NCI-H1105 treated with DMSO at 0.1 percent for 48 hours (cell line): Measurements from ENCODE around the gene SLC26A9.
A peak's percentile ranks its signal among the peaks of the same experiment; 100 is the strongest.

ENCODE experiments used
- DNase-seq: peaks from one replicate; lab custom pipeline; 2025; lab: John Stamatoyannopoulos, UW

SLC26A9 gene

DNA sequence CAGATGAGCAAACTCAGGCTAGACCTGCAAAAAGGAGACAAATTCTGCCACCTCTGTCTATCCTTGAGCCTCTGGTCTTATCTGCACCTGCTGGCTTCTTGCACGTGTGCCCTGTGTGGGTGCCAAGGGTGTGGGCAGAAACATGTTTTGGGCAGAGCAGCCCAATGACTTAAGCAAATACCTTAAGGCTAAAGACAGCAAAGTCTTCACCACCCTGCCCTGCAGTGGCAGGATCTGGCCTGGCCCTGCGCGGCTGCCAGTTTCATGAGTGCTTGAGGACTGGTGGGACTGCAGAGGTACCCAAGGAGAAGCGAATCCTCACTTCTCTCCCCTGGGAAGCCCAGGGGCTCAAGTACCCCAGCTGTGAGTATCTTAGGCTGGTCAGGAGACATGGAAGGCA is 3.8 kb upstream of the SLC26A9 start:
- no peak for DNase-seq

DNA sequence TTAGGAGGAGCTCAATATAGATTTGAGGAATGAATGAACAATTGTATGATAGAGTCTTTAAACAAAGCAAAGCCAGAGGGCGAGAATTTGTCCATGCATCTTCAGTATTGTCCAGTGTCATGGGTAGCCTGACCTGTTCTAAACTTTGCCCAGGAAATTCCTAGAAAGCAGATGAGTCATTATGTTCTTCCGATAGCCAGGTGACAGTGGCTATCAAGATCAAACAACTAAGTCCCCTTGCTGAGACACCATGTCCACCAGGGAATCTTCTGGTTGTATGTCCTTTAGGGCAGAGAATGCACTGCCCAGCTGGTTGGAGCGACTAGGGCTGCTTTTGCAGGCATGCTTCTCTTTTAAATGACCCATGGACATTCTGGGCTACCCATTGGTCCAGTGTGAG is 1.8 kb upstream of the SLC26A9 start:
- no peak for DNase-seq

DNA sequence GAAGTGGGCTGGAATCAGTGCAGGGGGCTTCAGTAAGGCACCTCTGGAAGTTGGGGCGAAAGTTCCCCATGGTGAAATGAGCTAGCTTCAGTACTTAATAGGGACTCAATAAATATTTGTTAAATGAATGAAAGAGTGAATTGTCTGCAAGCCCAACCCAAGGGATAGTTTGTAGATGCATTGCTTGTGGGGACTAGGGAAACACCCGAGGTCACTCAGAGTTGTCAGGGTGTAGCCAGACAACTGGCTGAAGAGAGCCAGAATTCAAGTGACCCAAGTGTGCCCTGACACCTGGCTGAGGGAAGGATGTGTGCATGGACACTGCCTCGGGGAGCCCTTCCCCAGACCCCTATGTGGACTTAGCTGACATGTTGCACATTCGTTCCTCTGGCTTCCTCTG is 1.3 kb upstream of the SLC26A9 start:
- no peak for DNase-seq

DNA sequence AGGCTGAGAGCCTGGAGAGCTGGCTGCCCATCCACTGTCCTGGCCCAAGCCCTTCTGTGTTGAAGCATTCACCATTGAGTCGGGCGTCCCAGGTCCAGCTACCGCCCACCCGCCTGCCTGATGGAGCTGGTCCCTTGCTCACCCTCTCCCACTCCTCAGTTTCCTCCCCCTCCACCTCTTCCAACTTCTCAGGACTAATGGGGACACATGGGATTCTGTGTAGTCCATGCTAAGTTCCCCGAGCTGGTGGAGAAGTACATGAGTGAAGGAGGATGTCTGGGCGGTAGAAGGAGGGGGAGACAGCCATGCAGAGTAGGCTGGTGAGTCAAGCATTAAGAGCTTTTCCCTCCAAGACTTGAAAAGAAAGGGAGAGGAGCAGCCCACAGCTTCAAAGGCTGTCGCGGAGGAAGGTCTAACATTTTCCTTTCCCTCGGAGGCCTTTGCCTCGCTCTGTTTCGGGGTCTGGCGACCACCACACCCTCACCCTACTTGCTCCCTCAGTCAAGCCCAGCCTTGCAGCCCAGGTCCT is 561 bp downstream of the SLC26A9 start:
- DNase-seq, result no peak

DNA sequence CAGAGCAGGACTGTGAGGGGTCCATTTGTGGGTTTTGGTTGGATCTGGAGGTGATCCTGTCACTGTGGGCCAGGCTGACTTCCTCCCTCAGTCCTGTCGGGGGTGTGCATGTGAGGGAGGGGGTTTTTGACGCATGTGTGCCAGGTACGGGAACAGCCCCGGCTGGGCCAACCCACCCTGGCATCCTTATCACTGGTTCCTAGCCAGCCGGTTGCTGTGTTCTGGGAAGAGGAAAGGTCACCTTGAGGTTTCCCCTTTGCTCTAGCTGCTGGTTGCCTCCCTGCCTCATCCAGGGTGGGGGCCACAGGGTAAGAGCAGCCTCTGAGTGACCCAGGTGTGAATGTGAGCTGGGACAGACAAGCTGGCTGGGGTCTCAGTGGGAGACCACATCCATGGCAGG is 2.5 kb downstream of the SLC26A9 start:
- no peak for DNase-seq

DNA sequence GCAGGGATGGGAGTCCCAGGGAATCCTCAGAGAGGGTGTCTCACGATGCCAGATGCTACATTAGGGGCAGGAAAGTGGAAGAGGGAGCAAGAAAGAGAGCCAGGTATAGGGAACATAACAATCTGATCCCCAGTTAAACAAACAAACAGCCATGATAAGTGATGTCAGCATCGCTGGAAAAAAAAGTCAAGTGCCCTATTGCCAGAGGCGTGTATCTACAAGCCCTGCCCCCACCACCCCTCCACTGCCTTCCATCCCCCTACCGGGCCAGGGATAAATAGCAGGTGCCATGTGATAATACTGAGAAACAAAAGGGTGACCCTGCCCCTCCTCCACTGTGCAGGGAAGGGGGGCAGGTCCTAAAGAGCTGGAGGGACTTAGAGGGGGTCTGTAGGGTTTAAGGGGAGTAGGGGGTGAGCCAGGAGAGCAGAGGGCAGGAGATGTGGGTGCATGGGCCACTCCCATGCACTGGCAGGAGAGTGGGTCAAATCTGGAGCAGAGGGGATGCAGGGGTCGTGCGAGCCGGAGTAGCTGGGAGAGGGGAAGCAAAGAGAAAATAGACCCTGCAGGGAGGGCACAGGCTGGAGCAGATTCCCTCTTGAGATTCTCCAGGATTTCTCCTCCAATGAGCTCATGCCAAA is 3.4 kb downstream of the SLC26A9 start:
- peak; percentile 93 for DNase-seq

DNA sequence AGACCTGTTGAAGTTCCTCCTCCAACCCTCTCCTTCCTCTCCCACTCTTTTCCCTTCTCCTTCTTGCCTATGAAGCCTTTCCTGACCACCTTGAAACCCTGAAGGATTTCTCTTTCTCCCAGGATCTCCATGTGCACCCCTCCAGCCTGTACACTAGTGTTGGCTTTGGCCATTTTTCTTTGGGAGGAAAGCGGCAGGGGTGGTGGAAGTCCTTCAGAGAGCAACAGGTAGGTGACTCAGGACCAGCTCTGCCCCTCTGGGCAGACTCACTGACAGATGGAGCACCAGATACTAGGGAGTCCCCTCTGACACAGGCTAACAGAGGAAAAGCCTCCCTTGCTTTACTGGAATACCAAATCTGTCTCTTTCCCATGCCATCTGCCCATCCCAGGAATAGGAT is 4.6 kb downstream of the SLC26A9 start:
- no peak for DNase-seq

DNA sequence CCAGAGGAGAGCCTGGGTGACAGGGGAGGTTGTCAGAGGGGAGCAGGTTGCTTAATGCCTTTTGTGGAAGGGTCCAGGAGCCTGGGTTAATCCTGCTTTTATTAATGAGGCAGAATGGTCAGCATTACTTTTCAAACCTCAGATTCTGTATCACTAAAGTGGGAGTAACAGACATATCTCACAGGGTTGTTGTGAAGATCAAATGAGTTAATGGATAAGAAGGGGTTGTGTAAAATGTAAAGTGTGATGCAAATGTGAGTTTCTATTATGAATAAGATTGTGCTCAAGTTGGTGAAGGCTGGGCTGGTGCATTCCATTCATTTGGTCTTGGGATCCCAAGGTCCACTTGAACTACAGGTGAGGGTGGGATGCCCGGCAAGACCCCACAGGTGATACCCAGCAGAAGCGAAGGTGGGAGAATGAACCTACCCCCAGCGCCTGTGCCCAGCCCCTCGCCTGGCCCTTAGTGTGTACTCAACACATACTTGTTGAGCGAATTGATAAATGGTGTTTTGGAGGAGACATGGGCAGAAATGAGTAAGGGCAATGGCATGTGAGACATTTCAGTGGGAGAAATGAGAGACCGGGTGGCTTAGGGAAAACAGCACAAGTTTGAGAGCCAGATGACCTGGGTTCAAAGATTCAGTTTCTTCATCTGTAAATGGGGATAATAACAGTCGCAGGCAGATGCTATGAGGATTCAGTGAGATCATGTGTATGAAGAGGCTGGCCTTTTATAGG is 6.2 kb downstream of the SLC26A9 start:
- DNase-seq, result no peak

DNA sequence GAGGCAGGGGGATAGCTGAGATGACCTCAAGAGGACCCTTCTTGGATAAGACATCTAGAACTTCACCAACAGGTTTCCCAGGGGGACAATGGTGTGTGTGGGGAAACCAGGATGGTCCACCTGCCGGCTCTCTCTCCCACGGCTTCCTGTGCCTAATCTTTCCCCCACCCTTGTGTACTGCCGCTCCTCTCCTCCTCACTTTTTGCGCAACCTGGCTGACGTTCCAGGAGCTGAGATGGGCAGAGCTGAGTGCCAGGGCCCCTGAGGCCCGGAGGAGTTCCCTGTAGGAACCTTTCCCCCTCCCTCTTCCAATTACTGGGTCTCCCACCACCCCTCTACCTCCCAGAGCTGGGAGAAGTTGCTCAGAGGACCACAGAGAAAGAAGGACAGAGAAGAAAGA is 6.9 kb downstream of the SLC26A9 start:
- no peak for DNase-seq

DNA sequence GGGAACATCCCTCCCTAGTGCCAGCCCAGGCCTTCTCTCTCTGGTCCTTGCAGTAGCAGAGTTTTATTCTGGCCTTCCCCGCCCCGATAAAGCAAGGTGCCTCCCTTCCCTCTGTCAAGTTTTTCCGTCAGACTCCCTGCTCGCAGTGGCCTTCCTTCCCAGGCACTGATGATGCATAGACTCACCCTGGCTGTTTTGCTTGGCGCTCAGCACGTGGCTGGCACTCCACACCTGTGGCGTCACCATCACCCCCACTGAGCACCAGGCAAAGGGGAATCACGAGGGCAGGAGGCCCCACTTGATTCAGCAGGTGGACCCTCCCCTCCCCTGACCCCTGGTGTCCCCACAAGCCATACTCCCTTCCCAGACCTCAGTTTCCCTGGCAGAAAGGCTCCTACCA is 7.4 kb downstream of the SLC26A9 start:
- DNase-seq, result no peak

DNA sequence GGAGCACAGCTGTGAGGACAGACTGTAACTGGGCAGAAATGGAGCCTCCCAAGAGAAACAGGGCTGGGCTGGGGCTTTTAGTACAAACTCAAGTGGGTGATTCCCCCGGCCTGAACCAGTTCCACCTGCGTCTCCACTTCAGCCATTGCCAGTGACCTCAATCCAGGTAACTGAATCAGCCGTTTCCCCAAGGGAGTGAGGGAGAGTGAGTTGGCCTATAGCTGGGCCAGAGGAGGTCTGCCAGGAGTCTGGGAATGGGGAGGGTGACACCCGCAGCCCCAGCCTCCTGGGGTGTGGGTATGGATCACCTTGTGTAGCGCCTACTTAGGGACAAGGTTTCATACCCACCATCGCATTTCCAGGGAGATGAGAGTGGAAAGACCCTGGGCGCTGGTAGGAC is 8.5 kb downstream of the SLC26A9 start:
- DNase-seq, result no peak

DNA sequence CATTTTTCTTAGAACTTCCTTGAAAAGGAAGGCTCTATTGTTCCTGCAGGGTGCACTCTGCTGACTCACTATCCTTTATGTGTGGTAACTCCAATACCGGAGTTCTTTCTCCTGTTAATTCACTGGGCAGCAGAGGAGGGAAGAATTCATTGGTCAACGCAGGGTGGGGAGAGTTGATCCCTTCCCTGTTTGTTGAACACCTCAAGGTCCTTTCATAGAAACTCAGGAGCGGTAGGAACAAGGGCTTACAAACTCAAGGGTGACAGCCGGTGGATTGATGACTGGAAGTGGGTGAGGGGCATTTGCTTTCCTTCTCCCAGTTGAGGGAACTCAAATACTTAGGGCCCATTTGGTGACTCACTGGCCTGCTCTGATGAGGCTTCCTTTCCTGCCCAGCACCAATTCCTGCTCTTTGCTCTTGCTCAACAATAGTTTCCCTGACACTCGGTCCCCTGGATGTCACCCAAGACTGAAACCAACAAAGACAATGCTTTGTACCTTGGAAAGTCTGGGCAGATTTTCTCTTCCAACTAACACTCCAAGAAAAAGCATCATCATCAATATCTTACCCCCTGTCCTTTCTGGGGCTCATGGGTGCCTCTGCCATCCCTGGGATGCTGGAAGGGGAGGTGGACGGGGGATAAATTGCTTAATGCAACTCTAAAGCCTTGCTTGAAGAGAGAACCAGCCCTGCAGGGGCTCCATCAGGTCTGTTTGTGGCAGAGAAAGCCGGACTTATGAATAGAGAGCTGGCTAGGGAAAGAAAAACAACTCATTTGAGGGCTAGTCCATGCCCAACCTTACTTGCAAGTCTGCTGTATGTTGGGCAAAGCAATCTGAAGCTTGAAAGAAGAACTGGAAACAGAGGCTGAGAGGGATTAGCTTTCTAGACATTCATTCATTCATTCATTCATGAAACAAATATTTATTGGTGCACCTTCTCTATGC is 9.3 kb downstream of the SLC26A9 start:
- DNase-seq, result no peak

DNA sequence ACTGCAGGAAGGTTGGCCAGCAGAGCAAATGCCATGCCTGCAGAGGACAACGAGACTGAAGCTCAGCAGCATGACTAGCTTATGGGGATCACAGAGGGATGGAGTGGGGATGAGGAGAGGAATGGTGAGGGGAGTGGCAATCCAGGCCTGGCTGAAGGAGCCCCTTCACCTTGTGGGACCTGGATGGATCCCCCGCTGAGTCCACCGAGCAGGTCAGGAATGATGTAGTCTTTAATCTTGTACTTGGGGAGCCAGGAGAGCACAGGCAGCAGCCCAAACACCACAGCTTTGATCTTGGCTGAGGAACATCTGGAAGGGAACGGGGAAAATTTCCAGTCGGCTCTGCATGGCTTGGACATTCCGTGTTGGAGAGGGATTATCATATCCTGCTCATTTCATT is 10.5 kb downstream of the SLC26A9 start:
- no peak for DNase-seq

DNA sequence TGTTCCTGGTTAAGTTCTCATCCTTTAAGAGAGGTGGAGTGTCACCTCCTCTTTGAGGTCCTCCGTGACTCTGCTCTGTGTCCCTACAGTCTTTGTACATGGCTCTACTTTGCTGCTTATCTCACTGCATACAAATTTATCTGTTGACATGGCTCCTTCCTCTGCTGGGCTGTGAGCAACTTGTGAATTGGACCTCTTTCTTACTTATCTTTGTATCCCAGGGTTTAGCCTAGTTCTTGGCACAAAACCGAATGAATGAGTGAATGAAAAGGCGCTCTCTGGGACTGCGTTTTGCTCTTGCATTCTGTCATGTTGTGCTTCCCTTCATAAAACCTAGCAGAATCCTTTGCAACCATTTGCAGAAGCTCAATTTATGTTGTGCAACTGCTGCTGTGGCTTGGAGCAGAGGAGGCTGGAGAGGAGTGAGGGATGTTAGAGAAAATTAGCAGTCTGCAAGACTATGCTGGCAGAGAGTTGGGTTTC is 12.4 kb downstream of the SLC26A9 start:
- DNase-seq, result no peak

DNA sequence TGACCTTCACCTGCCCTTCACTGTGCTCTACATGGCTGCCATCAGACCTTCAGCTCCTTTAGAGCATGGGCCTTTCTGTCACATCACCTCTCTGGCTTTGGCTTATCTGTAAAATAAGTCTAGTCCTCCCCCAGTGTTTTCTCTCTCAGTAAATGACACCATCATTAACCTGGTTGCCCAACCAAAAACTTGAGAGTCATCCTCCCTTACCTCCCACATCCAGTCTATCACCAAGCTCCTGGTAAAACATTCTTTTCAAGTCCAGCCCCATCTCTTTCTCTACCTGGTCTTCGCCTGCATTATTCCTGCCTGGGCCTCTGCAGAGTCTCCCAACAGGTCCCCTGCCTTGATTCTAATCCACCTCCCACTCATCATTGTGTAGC is 13.1 kb downstream of the SLC26A9 start:
- DNase-seq, result no peak

DNA sequence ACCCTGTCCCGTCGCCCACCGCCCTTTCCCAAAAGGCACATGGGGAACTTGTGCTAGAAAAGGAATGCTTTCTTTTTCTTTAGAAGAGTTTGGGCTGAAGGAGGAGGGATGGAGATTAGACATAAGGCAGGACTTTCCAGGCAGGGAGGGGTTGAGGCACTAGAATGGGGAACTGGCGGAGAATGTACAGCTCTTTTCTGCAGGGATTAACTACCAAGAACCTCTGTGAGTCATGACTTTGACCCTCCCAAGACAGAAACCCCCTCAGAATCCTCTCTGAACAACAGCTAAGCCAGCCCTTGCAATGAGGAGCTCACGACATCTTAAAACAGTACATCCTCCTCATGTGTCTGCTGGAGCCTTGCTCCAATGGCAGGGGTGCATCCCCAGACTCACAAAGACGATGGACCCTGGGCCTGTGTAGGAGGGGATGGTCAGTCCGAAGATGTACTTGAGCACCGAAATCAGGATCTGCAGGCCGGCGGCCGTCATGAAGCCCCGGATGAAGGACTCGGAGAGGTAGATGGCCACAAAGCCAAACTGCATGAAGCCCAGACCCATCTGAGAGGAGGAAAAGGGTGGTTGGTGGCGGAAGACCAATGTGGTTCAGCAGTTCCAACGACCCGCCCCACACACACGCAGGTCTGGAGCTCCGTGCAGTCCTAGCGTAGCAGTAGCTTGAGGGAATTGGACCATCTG is 13.6 kb downstream of the SLC26A9 start:
- DNase-seq, result no peak

DNA sequence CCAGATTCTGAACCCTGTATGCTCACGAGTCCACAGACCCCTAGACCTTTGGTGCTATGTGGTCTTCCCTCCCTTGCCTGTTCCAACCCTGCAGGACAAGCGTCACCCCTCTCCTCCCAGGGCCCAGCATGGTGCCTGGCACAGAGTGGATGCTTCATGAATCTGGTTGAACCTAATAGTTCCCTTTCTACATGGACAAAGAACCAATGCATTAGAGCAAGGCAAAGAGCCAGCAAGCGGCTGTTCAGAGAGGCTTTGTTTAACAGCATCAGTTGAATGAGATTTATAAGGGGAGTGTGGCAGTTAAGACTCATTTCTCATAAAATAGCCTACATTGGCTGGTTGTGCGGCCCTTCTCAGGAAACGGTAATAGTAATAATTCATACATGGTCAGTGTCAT is 14.9 kb downstream of the SLC26A9 start:
- DNase-seq, result no peak

DNA sequence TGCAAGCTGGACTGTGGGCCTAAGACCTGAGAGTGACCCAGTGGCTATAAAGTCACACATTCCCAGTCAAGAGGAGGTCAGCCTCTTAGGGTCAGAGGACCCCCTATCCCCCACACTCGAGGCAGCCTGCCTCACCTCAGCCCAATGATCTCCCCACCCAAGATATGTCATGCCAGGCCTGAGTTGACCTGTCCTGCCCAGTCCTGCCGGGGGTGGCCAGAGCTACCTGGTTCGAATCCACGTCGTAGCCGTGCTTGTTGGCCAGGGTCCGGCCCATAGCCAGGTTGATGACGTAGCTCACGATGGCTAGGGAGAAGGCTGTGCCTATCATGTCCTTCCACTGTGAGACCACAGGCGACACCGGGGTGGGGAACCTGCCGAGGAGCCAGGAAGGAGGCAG is 15.6 kb downstream of the SLC26A9 start:
- DNase-seq, result no peak

DNA sequence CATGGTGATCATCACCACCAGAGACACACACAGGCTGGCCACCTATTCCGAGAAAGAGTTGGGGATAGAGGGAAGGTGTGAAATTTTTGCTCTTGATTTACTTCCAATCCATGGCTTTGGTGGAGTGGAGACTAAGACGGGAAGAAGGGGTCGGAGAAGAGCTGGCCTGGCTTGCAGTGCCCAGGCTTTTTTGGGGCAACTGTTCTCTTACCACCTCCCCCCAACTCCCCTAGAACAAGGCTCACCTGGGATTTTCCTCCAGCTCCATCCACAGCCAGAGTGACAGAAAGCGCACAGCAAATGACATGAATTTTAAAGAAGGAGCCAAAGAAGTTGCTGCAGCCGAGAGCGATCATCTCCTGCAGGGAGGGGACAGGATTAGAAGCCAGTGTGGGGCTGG is 16.0 kb downstream of the SLC26A9 start:
- DNase-seq, result no peak

DNA sequence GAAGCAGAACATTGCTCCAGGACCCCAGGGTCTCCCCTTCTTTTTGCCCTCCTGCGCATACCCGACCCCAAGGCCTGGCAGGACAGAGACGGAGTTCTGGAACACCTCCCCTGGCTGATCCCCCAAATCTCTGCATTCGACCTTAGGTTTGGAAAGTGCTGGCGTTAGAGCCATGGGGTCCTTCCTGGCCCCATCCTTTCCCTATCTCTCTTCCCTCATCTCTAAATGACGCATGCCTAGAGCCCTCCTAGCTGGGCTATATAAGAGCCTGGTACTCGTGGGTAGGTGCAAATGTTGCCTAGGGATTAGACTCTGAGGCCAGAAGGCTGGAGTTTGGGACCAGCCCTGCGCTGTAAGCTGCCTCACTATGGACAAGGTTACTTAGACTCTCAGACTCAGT is 16.6 kb downstream of the SLC26A9 start:
- DNase-seq, result no peak

DNA sequence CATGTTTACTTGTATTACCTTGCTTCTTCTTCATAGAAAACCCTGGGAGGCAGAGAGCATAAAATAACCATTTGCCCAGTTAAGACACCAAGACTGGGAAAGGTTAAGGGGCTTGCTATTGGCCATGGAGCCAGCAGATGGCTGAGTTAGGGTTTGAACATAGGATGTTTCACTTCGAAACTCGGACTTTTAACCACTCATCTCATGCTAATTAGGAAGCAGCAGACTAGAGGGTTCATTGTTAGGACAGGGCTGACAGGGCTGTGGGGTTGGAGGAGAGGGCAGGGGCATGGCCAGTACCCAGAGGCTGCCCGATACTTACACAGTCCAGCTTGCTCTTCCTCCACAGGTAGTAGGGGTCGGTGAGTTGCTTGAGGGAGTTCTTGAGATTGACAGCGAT is 17.0 kb downstream of the SLC26A9 start:
- no peak for DNase-seq

DNA sequence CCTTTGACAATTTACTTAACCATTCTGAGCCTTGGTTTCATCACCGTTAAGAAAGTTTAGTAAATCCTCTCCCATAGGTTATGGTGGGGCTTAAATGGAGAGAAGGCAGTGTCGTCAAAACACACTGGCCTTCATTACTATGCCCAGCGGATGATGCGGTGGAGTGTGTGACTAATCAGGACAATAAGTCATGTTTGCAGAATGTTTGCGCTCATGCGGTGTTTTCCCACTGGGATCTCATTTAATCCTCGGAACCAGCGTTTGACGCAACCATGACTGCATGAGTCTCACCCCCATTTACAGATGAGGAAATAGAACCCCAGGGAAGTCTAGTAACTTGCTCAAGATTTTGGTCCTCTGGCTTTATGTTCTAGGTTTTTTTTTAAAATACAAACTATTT is 17.5 kb downstream of the SLC26A9 start:
- DNase-seq, result no peak
